DMS 273 (cell line): ENCODE results near the gene POMGNT1.
"Not testable (repeated sequence)": the region's sequence is repeated elsewhere in the genome, so short reads cannot be mapped to it uniquely, and the experiment has no call there.

Source experiments
- DNase-seq: peaks from one replicate; lab custom pipeline; 2025; ENCODE audit not compliant: unreplicated experiment; lab: John Stamatoyannopoulos, UW

The POMGNT1 gene

GRCh38 chr1:46197964-46198811 lies at the start of gene POMGNT1:
Gene POMGNT1, minus strand, starts transcription at chr1:46198434. Its CDS starts 613 bp downstream, at chr1:46197821.
- peak; percentile 85 for DNase-seq

GRCh38 chr1:46247436-46248121 lies 49.3 kb upstream of the POMGNT1 start, which contains the start of gene RAD54L:
Gene RAD54L, plus strand, starts transcription at chr1:46247763. Its CDS starts 643 bp downstream, at chr1:46248406.
- peak; percentile 99 for DNase-seq

DNA sequence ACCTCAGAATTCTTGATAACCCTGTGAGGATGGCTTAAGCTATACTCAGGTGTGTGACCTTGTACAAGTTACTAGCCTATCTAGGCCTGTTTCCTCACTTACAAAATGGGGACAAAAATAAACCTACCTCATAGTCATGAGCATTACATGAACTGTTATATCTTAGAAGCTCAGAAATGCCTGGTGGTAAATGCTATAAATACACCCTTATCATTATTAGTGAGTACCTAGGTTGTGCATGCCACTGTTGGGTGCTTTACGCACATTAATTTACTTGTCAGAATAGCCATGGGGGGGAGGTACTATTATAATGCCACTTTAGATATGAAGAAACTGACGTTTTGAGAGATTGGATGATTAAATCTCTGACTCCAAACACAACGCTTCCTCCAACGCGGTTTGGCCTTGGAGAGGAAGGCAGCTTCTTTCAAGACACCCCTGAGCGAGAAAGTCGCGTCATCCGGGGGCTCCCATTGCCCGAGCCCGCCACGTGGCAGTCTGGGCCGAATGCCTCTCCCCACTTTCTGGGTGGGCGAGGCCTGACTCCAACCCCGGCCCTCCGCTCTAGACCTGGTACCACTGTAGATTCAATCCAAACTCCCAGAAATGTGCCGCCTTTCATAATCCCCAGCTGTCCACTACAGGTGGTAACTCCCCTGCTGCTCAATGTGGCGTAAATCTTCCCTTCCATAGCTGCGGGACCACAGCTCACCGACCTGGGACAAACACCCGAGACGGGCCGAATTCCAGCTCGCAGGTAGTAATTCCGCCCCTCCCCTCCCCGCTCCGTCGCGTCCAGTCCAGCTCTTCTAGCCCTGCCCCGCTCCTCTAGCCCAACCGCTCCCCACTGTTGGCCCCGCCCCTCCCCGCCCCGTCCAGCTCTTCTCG lies 48.6 kb upstream of the POMGNT1 start:
- DNase-seq: peak; percentile 88

GRCh38 chr1:46246136-46246535 lies 47.9 kb upstream of the POMGNT1 start:
- DNase-seq: not testable (repeated sequence)

DNA sequence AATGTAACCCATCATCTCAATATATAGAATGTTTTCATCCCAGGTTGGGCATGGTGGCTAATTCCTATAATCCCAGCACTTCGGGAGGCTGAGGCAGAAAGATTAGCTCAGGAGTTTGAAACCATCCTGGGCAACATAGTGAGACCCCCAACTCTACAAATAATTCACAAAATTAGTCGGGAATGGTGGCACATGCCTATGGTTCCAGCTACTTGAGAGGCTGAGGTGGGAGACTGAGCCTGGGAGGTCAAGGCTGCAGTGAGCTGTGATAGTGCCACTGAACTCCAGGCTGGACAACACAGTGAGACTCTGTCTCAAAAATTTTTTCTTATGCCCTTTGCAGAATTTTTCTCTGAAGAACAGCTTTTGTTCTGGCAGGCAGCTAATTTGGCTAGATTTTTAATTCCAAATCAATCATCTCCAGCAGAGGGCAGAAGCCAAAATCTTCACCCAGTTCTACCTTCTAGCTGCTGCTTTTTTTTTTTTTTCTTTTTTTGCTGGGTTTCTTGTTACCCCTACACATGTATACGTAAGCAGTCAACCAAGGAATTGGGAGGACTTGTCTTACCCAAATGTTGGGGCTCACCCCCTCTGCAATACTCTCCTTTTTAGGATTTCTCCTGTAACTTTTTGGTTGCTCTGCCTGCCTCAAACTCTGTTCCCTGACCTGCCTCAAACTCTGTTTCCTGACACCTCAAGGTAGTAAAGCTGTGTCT lies 46.6 kb upstream of the POMGNT1 start:
- DNase-seq: peak; percentile 73

DNA sequence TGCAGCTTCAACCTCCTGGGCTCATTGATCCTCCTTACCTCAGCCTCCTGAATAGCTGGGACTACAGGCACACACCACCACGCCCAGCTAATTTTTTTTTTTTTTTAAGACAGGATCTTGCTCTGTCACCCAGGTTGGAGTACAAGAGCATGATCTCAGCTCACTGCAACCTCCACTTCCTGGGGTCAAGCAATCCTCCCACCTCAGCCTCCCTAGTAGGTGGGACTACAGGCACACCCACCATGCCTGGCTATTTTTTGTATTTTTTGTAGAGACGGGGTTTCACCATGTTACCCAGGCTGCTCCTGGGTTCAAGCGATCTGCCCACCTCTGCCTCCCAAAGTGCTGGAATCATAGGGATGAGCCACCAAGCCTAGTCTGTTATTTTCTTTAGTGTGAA lies 45.6 kb upstream of the POMGNT1 start:
- DNase-seq: not testable (repeated sequence)

DNA sequence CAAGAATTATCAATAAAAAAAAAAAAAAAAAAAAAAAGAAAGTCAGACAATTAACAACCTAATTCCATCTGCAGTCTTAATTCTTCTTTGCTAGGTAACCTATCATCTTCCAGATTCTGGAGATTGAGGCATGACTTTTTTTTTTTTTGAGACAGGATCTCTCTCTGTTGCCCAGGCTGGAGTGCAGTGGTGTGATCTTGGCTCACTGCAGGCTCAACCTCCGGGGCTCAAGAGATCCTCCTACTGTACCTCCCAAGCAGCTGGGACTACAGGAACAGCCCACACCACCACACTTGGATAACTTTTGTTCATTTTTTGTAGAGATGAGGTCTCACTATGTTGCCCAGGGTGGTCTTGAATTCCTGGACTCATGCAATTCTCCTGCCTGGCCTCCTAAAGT lies 44.7 kb upstream of the POMGNT1 start:
- no peak for DNase-seq

DNA sequence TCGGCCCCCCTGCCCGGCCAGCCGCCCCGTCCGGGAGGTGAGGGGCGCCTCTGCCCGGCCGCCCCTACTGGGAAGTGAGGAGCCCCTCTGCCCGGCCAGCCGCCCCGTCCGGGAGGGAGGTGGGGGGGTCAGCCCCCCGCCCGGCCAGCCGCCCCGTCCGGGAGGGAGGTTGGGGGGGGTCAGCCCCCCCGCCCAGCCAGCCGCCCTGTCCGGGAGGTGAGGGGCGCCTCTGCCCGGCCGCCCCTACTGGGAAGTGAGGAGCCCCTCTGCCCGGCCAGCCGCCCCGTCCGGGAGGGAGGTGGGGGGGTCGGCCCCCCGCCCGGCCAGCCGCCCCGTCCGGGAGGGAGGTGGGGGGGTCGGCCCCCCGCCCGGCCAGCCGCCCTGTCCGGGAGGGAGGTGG lies 43.5 kb upstream of the POMGNT1 start:
- DNase-seq: not testable (repeated sequence)

DNA sequence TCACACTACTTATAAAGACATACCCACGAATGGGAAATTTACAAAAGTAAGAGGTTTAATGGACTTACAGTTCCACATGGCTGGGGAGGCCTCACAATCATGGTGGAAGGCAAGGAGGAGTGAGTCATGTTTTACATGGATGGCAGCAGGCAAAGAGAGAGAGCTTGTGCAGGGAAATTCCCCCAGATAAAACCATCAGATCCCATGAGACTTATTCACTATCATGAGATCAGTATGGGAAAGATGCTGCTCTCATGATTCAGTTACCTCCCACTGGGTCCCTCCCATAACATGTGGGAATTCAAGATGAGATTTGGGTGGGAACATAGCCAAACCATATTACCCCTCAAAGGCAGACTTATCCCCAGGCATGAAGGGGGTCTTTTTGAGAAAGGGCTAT lies 40.6 kb upstream of the POMGNT1 start:
- not testable (repeated sequence) for DNase-seq

DNA sequence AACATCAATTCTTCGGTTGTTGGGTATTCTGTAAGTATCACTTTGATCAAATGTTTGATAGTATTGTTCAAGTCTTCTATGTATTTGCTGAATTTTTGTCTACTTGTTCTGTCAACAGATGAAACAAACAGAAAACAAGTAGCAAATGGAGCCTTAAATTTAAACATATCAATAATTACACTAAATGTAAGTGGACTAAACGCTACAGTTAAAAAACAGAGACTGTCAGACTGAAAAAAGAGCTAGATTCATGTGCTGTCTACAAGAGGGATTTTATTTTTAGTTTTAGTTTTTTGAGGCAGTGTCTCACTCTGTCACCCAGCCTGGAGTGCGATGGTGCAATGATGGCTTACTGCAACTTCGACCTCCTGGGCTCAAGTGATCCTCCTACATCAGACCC lies 38.6 kb upstream of the POMGNT1 start:
- DNase-seq: no peak

- not testable (repeated sequence) for DNase-seq
These were observed 33.0 kb upstream of the POMGNT1 start for GRCh38 chr1:46231231-46231630.

DNA sequence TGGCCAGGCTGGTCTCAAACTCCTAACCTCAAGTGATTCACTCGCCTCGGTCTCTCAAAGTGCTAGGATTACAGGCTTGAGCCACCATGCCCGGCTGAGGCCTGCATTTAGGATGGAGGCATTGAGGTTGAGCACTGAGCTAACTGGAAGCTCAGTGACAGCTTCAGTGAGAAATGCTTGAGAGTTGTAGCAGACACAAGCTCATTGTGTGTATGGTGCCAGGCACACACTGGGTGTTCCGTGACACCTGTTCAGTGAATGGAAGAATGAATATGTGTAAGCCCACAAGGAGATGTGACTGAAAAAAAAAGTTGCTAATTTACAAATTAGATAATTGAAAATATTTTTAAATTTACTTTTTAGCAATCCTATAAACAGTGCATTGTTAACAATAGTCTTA lies 26.7 kb upstream of the POMGNT1 start:
- DNase-seq: no peak

GRCh38 chr1:46223472-46223943 lies 25.3 kb upstream of the POMGNT1 start:
- DNase-seq: peak; percentile 90

GRCh38 chr1:46223055-46223454 lies 24.8 kb upstream of the POMGNT1 start:
- not testable (repeated sequence) for DNase-seq

- no peak for DNase-seq
These were observed 23.5 kb upstream of the POMGNT1 start for GRCh38 chr1:46221749-46222148.

DNA sequence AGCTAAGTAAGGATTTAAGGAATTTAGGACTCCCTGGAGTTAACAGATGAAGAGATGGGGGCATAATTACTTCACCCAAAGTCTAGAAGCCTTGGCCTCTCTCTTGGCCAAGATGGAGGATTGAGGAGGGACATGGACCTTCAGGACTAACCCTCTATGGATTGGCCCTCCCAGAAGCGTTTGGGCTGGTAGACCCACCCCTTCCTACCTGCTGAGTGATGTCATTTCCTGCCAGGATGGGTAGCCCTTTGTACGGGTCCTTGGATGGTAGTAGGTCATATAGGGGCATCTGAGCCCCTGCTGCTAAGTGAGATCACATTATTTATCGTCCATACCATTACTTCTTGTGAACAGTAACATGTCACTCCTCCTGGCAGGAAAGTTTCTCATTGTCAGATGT lies 22.6 kb upstream of the POMGNT1 start:
- no peak for DNase-seq

DNA sequence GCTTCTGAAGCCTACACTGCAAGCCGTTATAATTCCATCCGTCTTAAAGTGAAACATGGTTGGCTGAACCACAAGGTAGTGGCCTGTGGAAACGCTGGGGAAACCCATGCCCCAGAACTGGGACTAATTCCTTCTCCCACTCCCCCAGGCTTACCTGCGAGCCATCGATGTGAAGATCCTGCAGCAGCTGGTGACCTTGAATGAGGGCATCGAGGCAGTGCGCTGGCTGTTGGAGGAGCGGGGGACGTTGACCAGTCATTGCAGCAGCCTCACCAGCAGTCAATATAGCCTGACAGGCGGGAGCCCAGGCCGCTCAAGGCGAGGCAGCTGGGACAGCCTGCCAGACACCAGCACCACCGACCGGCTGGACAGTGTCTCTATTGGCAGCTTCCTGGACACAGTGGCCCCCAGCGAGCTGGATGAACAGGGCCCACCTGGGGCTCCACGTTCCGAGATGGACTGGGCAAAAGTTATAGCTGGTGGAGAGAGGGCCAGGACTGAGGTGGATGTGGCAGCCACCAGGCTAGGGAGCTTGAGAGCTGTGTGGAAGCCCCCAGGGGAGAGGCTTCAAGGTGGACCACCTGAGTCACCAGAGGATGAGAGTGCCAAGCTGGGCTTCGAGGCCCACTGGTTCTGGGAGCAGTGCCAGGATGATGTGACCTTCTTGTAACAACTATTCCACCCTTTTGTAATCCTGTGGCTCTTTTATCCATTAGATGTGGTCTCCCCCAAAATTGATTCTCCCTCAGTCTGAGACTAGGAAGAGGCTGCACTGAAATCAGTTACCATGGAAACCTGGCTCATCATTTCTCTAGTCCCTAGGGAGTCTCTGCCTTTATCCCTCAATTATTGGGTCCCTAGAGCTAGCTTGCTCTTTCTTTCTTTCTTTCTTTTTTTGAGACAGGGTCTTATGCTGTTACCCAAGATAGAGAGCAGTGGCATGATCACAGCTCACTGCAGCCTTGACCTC lies 21.6 kb upstream of the POMGNT1 start:
- DNase-seq: peak; percentile 22

DNA sequence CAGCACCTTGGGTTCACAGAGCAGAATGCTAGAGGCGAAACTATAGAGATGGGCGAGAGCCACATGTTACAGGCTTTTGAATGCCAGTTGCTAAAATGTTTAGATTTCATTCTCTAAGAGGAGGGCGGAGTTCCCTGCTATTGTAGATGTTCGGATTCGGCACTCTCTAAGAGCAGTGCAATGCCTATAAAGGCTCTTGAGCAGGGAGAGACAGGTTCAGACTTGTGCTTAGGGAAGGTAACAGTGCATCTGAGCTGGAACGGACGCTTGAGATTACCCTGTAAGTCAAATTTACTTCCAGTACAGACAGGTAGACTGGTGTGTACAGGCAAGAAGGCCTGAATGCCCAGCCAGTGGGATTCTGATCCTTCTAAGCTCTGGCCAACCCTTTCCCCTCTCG lies 20.2 kb upstream of the POMGNT1 start:
- DNase-seq: peak; percentile 23

DNA sequence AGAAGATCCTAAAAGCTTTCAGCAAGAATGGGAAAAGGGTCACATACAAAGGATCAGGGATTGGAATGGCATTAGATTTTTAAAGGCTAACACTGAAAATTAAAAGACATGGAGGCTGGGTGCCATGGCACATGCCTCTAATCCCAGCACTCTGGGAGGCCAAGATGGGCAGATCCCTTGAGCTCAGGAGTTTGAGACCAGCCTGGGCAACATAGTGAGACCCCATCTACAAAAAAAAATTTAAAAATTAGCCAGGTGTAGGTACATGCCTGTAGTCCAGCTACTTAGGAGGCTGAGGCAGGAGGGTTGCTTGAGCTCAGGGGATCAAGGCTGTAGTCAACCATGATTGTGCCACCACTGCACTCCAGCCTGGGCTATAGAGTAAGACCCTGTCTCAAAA lies 17.3 kb upstream of the POMGNT1 start:
- no peak for DNase-seq
